Esophagus squamous epithelium (tissue), 5 donors: ENCODE data around the gene MYOG. TPM values are rescaled to one million over a fixed set of nuclear protein-coding genes. Genes with fewer than 3 reads are reported as not detected.

Experiments
- DNase-seq: peaks from one replicate; lab custom pipeline; 2025; lab: John Stamatoyannopoulos, UW
- H3K27ac ChIP-seq, 4 donors: fragments of 200-600 bp; sonication (generic); one replicate each; pipeline ENCODE4 v1.5.1; 2016 to 2019; ENCODE audit warnings: mild to moderate bottlenecking in 1 of 4
- H3K27me3 ChIP-seq, 4 donors: fragments of 200-600 bp; sonication (generic); 1 replicate in 3 of 4; 2 replicates in 1 of 4; pipeline versions ENCODE4 v1.5.1 to v1.6.0; 2017 to 2021; ENCODE audit warnings: antibody characterized with exemption in 1 of 4
- H3K36me3 ChIP-seq, 3 donors: fragments of 200-600 bp; sonication (generic); one replicate each; pipeline ENCODE4 v1.5.1; 2016 to 2019
- H3K4me1 ChIP-seq, 3 donors: fragments of 200-600 bp; sonication (generic); one replicate each; pipeline ENCODE4 v1.5.1; 2017 to 2019
- H3K4me3 ChIP-seq, 4 donors: fragments of 200-600 bp; sonication (generic); 1 replicate in 3 of 4; 2 replicates in 1 of 4; pipeline ENCODE4 v1.5.1; 2016 to 2019; ENCODE audit warnings: mild to moderate bottlenecking in 2 of 4, moderate library complexity in 1 of 4
- H3K9me3 ChIP-seq, 3 donors: fragments of 200-600 bp; sonication (generic); one replicate each; pipeline ENCODE4 v1.5.1; 2016 to 2019
- POLR2A ChIP-seq, 4 donors: fragments of 450-650 bp; IDR thresholded peaks; one replicate each; pipeline ENCODE4 v1.6.1; 2017; ENCODE audit warnings: antibody characterized with exemption in 4 of 4, mild to moderate bottlenecking in 4 of 4, moderate library complexity in 3 of 4
- WGBS, 2 donors: methylation state at CpG; one replicate each; pipeline ENCODE4 v1.1.5; 2018; 5-methylcytosine and 5-hydroxymethylcytosine counted together
- intact Hi-C: fragments of 100-400 bp; cut with DNase I; formaldehyde crosslinking; loops from one replicate; pipeline ENCODE4 v1.15.0; 2022
- total RNA-seq, 4 donors: library from RNA; depleted of rRNA; stranded (reverse); fragments of >200 nt; gene quantifications; one replicate each; pipeline ENCODE4 v1.1.0, GENCODE V29; 2016
- TF ChIP-seq, protein P1 (sequence below), 6 experiments: fragments of 450-650 bp in 4 of 6; fragments of 200-600 bp in 2 of 6; sonication (generic) in 2 of 6; IDR thresholded peaks; one replicate each; pipeline ENCODE4 v1.5.1; 2016 to 2019; ENCODE audit warnings: antibody characterized with exemption in 6 of 6, mild to moderate bottlenecking in 4 of 6, moderate library complexity in 4 of 6
- donor health status: DM: yes; HTN: yes; CAD: no.

The MYOG gene
- total RNA-seq, 4 donors from 2014 or later: not detected

DNA sequence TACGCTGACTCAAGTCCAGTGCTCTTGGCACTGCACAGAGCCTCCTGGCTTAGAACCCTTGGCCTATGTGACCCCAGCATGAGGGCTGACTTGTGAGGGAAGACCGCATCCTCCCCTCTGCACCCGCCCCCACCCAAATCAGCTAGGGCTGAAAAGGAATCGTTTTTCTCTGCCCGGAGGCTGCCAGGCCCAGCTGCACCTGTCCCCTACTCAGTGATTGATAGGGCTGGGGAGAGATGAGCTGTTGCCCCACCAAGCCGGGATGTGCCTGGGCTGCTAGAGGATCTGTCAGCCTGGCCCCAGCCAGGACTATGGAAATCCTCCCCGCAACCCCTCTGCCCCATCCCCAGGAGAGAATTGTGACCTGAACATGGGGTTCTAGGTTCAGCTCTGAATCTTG is 20.6 kb downstream of the MYOG start:
- Histone ChIP-seq H3K4me1 (peaks cover 5 to 22% (median 11%) of the 10 kb centered on the region in 3 donors), H3K27me3 (no peaks in the 10 kb centered on the region), H3K4me3 (no peak overlapping the region), H3K9me3 (no peaks in the 10 kb centered on the region), H3K36me3 (no peaks in the 10 kb centered on the region), H3K27ac (no peak overlapping the region)
- TF ChIP-seq, protein P1, sequence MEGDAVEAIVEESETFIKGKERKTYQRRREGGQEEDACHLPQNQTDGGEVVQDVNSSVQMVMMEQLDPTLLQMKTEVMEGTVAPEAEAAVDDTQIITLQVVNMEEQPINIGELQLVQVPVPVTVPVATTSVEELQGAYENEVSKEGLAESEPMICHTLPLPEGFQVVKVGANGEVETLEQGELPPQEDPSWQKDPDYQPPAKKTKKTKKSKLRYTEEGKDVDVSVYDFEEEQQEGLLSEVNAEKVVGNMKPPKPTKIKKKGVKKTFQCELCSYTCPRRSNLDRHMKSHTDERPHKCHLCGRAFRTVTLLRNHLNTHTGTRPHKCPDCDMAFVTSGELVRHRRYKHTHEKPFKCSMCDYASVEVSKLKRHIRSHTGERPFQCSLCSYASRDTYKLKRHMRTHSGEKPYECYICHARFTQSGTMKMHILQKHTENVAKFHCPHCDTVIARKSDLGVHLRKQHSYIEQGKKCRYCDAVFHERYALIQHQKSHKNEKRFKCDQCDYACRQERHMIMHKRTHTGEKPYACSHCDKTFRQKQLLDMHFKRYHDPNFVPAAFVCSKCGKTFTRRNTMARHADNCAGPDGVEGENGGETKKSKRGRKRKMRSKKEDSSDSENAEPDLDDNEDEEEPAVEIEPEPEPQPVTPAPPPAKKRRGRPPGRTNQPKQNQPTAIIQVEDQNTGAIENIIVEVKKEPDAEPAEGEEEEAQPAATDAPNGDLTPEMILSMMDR (IDR thresholded peaks at IDR 0.05): no peak
- no peak for TF ChIP-seq POLR2A (IDR thresholded peaks at IDR 0.05)
- DNase-seq: no peak
- 80 to 86% methylated on average over 1 to 2 of the region's 7 CpGs for WGBS, 2 donors
- intact Hi-C loops: no loop called here

DNA sequence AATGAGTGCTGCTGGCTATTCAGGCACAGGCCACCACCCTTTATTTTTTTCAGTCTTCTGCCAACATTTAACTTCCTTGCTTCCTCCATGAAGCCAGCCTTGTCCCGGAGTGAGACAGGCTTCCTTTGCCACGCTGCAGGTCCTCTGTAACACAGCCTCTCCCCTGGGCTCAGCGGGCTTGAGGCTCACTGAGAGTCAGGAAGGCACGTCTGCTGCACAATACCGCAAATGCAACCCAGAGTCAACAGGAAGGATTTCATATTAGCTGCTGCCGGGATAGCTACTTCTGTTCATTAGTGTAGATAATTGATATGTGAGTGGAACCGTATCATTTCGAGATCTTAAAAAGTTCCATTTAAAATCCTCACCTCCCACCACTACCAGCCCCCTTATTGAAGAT is 22.5 kb downstream of the MYOG start:
- no peaks in the 10 kb centered on the region for H3K9me3 ChIP-seq
- H3K27me3 ChIP-seq: no peaks in the 10 kb centered on the region
- DNase-seq: no peak
- no peak for TF ChIP-seq POLR2A (IDR thresholded peaks at IDR 0.05)
- TF ChIP-seq, protein P1 (IDR thresholded peaks at IDR 0.05): no peak
- H3K36me3 ChIP-seq: no peaks in the 10 kb centered on the region
- H3K4me3 ChIP-seq: no peak overlapping the region
- no peak overlapping the region for H3K27ac ChIP-seq
- intact Hi-C loops: no loop called here
- peaks cover 0 to 3% (median 0%) of the 10 kb centered on the region in 3 donors for H3K4me1 ChIP-seq
- 55 to 65% methylated on average over 5 to 8 of the region's 8 CpGs for WGBS, 2 donors

- intact Hi-C loops: no loop called here
- 83% methylated on average over 8 of the region's 11 CpGs; no CpG with 5 or more reads in 1 of the 2 donors for WGBS, 2 donors
- no peaks in the 10 kb centered on the region for H3K4me1 ChIP-seq
- TF ChIP-seq, protein P1 (IDR thresholded peaks at IDR 0.05): no peak
- TF ChIP-seq POLR2A (IDR thresholded peaks at IDR 0.05): no peak
- H3K27ac ChIP-seq: no peak overlapping the region
- no peak overlapping the region for H3K4me3 ChIP-seq
- no peaks in the 10 kb centered on the region for H3K36me3 ChIP-seq
- H3K27me3 ChIP-seq: no peaks in the 10 kb centered on the region
- H3K9me3 ChIP-seq: no peaks in the 10 kb centered on the region
- DNase-seq: no peak
Observed at GRCh38 chr1:203060115-203060514, 25.7 kb downstream of the MYOG start.

DNA sequence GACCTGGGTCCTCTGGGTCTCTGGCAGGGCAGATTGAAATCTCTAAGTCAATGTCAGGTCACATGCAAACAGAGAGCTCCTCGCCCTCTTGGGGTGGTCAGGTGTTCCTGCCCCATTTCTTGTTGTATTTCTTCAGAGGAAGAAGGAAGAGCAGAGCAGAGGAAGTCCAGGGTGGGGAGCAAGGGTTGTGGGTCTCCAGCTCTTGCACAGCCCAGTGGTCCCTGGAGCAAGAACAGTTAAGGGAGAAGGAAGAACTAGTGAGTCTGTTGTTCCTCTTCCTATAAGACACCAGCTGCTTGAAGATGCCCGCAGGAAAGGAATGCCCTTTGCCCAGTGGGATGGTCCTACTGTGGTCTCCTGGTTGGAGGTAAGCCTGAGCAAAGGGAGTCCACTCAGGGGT is 26.3 kb downstream of the MYOG start:
- Histone ChIP-seq H3K27me3 (no peaks in the 10 kb centered on the region), H3K27ac (no peak overlapping the region), H3K4me1 (no peaks in the 10 kb centered on the region), H3K4me3 (no peak overlapping the region), H3K9me3 (no peaks in the 10 kb centered on the region), H3K36me3 (no peaks in the 10 kb centered on the region)
- no peak for DNase-seq
- WGBS, 2 donors: 61 to 66% methylated on average over 2 of the region's 2 CpGs
- intact Hi-C loops: no loop called here
- TF ChIP-seq, protein P1 (IDR thresholded peaks at IDR 0.05): no peak
- no peak for TF ChIP-seq POLR2A (IDR thresholded peaks at IDR 0.05)

DNA sequence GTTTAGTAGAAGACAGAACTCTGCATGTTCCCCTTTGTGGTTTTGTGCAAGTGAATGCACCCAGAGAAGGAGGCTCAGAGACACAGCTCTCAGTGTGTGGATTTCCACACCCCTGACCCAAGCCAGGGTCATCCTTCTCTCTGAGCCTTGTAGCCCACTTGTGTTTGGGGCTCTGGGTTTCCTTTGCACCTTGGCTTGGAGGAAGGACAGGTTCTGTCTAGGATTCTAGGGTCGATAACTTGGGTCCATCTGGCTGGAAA is 27.2 kb downstream of the MYOG start:
- Histone ChIP-seq H3K4me3 (no peak overlapping the region), H3K27me3 (peaks cover 0 to 2% (median 0%) of the 10 kb centered on the region in 4 donors), H3K9me3 (no peaks in the 10 kb centered on the region), H3K27ac (no peak overlapping the region), H3K36me3 (no peaks in the 10 kb centered on the region), H3K4me1 (no peaks in the 10 kb centered on the region)
- intact Hi-C loops: no loop called here
- no peak for TF ChIP-seq POLR2A (IDR thresholded peaks at IDR 0.05)
- TF ChIP-seq, protein P1 (IDR thresholded peaks at IDR 0.05): no peak
- WGBS, 2 donors: no CpG with 5 or more reads among the region's 1 CpG
- no peak for DNase-seq
